Hematopoietic multipotent progenitor cell (in vitro differentiated cells): ENCODE data around the gene CLASP1. TPM values are rescaled to one million over a fixed set of nuclear protein-coding genes. Genes with fewer than 3 reads are reported as not detected.
"Not testable (repeated sequence)": the region's sequence is repeated elsewhere in the genome, so short reads cannot be mapped to it uniquely, and the experiment has no call there.

Source experiments
- DNase-seq, 3 donors: peaks; one replicate each; pipeline ENCODE4 v3.0.0-alpha.2; 2011 to 2015; ENCODE audit warnings: low read depth in 2 of 3, low spot score in 2 of 3
- total RNA-seq: library from RNA; depleted of rRNA; stranded (reverse); fragments of >200 nt; gene quantifications from one replicate; pipeline ENCODE4 v1.2.3, GENCODE V29; 2012

CLASP1 gene
- total RNA-seq, 1 donor = 40.1 TPM

GRCh38 chr2:121438290-121438689 is 211.0 kb downstream of the CLASP1 start:
- DNase-seq = not testable (repeated sequence)

GRCh38 chr2:121436918-121437317 is 212.3 kb downstream of the CLASP1 start:
- no peak for DNase-seq

GRCh38 chr2:121435790-121436189 is 213.5 kb downstream of the CLASP1 start:
- no peak for DNase-seq

GRCh38 chr2:121431214-121431613 is 218.0 kb downstream of the CLASP1 start:
- no peak for DNase-seq

- DNase-seq = no peak
These were observed 219.2 kb downstream of the CLASP1 start for GRCh38 chr2:121429927-121430520.

GRCh38 chr2:121429119-121429903 is 220.0 kb downstream of the CLASP1 start:
- no peak for DNase-seq

GRCh38 chr2:121427187-121427689 is 222.0 kb downstream of the CLASP1 start:
- no peak for DNase-seq

GRCh38 chr2:121420486-121420885 is 228.8 kb downstream of the CLASP1 start:
- no peak for DNase-seq

GRCh38 chr2:121419081-121419699 is 230.1 kb downstream of the CLASP1 start:
- no peak for DNase-seq

GRCh38 chr2:121418494-121419058 is 230.7 kb downstream of the CLASP1 start:
- no peak for DNase-seq

- DNase-seq = no peak
These were observed 231.4 kb downstream of the CLASP1 start for GRCh38 chr2:121417826-121418225.

GRCh38 chr2:121415727-121416126 is 233.5 kb downstream of the CLASP1 start:
- no peak for DNase-seq

GRCh38 chr2:121412349-121412748 is 236.9 kb downstream of the CLASP1 start:
- DNase-seq = no peak

- DNase-seq = no peak
These were observed 239.3 kb downstream of the CLASP1 start for GRCh38 chr2:121409966-121410365.

- DNase-seq = no peak
These were observed 239.9 kb downstream of the CLASP1 start for GRCh38 chr2:121409388-121409787.

- no peak for DNase-seq
These were observed 240.6 kb downstream of the CLASP1 start for GRCh38 chr2:121408641-121409040.

- DNase-seq = no peak
These were observed 244.0 kb downstream of the CLASP1 start for GRCh38 chr2:121405233-121405632.

GRCh38 chr2:121400201-121400600 is 249.1 kb downstream of the CLASP1 start:
- no peak for DNase-seq

- DNase-seq = no peak
These were observed 250.4 kb downstream of the CLASP1 start for GRCh38 chr2:121398853-121399252.

GRCh38 chr2:121390082-121390692 is 259.1 kb downstream of the CLASP1 start:
- DNase-seq = no peak

GRCh38 chr2:121388371-121388770 is 260.9 kb downstream of the CLASP1 start:
- DNase-seq = no peak
